NCI-H1694 (cell line): ENCODE measurements around the gene GNAQ.

ENCODE experiments used
- DNase-seq: peaks from one replicate; lab custom pipeline; 2025; lab: John Stamatoyannopoulos, UW

The GNAQ gene

GRCh38 chr9:78001946-78002731, 29.5 kb downstream of the GNAQ start:
- DNase-seq: no peak

GRCh38 chr9:78000221-78000620, 31.4 kb downstream of the GNAQ start:
- no peak for DNase-seq

- DNase-seq: no peak
Observed at GRCh38 chr9:77999231-77999631, 32.4 kb downstream of the GNAQ start.

- DNase-seq: no peak
Observed at GRCh38 chr9:77997611-77998284, 33.9 kb downstream of the GNAQ start.

DNA sequence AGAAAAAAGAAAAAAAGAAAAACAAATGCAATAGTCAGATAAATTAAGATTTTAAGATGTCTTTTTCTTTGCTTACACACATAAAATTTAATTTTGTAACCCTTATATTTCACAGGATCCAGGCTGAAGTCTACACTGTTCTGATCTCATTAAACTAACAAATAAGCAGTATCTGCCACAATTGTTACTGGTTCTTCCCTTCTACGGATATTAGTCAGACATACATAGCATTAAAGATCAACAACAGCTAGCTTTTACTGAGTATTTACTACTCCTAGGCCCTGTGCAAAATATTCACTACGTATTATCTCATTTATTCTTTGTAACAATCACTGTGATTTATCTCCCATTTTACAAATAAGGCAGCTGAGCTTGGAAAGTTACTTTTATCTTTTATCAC, 34.9 kb downstream of the GNAQ start:
- no peak for DNase-seq

GRCh38 chr9:77991191-77991590, 40.4 kb downstream of the GNAQ start:
- DNase-seq: no peak

GRCh38 chr9:77989909-77990308, 41.7 kb downstream of the GNAQ start:
- DNase-seq: no peak

DNA sequence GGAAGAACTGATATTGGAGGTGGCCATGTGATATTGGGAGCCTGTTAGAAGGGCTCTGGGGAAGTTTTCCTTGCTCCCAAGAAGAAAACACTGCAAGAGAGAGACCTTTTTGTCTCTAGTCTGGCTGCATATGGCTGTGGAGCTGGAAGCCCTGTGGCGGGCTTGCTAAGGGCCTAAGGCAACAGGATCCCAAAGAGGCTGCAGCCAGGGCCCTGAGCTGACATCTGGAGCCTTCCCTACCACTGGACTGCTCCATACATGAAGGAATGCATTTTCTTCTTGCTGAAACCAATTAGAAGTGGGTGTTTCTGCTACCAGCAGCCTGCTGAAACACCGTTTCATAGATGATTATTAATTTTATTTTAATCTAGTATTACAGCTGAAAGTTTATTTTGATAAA, 42.2 kb downstream of the GNAQ start:
- no peak for DNase-seq

DNA sequence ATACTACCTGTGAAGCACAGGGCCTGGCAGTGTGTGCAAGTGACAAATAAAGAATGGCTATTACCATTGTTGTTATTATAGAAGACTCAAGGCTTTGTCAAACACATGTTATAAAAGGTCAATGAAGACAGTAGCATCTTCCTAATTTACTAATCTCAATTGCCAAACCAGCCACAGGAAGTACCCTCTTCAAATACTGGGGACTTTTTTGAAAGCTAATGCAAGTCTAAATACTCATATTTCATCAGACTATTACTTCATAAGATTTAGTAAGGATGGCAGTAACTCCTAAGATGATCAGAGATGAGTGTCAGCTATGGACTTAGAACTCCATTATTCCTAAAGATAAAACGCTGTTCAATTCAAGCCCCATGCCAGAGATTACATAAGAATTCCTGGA, 43.0 kb downstream of the GNAQ start:
- DNase-seq: no peak

DNA sequence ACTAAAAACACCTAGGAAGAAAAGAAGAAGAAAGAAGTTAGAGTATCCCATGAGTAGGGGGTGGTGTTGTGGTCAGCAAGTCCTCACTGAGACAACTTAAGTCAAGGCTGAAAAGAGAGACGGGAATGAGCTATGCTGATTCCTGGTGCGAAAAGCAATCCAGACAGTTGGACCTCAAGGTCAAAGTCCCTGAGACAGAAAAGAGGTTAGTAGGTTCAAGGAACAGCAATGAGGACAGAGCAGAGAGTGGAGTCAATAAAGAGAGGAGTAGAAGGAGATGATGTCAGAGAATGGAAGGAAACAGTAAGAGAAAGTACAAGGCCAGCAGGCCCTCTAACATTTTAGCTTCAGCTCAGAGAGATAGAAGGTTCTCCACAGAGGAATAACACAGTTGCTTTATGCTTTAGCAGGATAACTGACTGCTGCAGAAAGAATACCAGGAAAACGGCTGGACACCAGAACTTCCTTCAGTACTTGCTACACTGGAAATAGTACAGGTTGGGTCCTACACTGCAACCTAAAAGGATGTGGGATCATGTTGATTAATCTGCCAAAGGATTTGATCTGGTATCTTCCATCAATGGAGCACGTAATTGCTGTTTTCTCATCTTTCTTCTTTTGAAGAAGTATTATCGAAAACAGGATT, 43.6 kb downstream of the GNAQ start:
- no peak for DNase-seq

GRCh38 chr9:77987081-77987656, 44.4 kb downstream of the GNAQ start:
- DNase-seq: no peak

- DNase-seq: no peak
Observed at GRCh38 chr9:77985996-77986395, 45.6 kb downstream of the GNAQ start.

GRCh38 chr9:77983320-77983662, 48.3 kb downstream of the GNAQ start:
- no peak for DNase-seq

- DNase-seq: no peak
Observed at GRCh38 chr9:77982581-77983319, 48.9 kb downstream of the GNAQ start.

DNA sequence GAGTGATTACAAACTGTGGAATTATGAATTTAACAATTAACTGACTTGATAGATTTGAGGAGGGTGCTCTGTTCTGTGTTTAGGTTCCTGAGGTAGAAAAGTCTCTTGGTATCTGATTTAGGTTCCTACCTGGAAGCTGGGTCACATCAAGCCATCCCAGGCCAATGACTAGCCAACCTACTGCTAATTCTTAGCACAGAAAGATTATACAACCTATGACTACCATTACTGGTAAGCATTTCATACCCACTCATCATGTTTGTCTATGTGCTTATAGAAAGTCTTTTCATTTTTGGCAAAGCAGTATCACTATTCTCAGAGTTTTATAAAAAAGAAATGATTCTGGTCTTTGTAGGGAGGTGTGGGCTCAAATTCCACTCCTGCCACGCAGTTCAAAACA, 49.7 kb downstream of the GNAQ start:
- DNase-seq: no peak

DNA sequence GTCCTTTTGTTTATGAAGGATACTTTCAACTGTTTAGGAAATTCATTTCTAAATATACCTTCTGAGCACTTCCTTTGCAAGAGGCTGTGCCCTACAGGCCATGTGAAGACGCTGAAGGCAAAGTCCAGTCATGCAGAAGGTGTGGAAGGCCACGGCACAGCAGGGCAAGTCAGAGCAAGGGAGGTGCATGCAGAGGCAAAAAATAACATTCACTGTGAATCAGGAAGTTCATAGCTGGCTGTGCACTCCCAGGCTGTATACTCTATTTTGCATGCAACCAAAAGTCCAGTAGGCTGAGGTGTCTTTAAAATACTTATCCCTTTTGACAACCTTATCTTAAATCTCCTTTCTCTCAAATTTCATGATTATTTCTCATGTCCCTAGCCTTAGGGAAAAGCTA, 50.3 kb downstream of the GNAQ start:
- DNase-seq: no peak

- DNase-seq: no peak
Observed at GRCh38 chr9:77980622-77981021, 51.0 kb downstream of the GNAQ start.

DNA sequence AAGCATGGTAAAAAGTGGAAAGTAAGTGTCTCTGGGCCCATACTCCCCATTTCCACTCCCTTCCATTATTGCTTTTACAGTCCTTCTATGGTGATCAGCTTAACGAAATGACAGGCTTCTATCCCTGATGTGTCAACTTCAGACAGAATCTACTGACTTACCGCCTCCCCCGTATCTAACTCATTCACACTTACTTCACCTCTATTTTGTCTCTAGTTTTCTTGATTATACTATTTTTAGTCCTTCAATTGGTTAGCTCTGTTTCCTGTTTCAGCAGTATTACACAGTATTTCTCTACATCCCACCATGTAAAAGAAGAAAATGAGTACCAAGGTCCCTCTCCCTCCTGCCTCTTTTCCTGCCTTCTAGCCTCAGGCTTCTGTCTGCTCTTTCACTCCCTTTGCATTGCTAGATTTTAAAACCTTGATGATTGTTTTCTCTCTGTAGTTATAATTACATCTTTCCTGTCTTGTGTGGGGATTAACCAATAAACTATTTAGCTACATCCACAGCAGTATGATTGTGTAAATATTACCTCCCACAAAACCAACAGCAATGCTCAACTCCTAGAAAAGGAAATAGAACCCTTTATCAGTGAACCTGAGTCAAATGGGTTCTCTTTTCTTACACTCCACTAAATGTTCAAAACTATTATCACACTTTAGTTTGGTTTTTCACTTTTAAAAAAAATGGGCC, 53.4 kb downstream of the GNAQ start:
- no peak for DNase-seq

DNA sequence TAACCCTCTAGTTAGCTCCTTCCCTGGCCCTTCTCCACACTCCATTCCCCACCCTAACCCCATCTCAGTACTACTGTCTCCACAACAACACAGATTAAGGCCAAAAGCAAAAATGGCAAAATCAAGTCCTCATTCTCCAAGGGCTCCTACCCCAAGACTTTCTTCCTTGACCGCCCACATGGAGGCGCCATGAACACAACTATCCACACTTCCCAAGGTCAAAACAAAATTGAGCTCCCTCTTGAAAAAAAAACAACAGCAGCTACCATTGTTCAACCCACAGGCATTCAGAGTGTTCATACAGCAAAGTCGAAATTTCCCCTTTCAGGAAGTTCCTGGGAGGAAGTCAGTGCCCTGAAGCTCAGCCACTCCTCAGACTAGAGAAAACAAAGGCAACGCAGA, 54.4 kb downstream of the GNAQ start:
- DNase-seq: no peak

- DNase-seq: no peak
Observed at GRCh38 chr9:77975806-77976205, 55.8 kb downstream of the GNAQ start.

DNA sequence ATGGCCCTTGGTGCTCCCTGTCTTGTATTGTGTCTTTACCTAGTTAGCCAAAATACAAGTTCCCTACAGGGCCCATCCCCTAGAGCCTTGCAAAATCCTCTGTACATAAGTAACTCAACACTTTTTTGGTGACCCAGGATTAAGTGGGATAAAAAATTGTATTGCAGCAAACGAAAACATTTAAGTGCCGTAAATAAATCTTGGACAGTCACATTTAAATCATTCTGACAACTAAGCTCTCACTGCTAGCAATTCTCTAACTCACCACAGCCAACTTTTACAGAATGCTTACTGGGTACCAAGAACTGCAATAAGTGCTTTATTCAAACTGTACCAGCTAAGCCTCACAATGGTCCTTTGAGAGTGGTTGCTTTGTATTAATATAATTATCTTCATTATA, 56.6 kb downstream of the GNAQ start:
- DNase-seq: no peak

GRCh38 chr9:77974434-77974833, 57.2 kb downstream of the GNAQ start:
- no peak for DNase-seq
